Right atrium auricular region (tissue), 2 donors: ENCODE data around the gene ADARB1. TPM values are rescaled to one million over a fixed set of nuclear protein-coding genes. Genes with fewer than 3 reads are reported as not detected.

Experiments used
- DNase-seq: peaks from one replicate; pipeline ENCODE4 v3.0.0-alpha.2; 2019; ENCODE audit warnings: low spot score
- H3K27ac ChIP-seq, 2 donors: fragments of 200-600 bp; sonication (generic); 1 replicate in 1 of 2; 2 replicates in 1 of 2; pipeline ENCODE4 v1.5.1; 2016 to 2019
- H3K27me3 ChIP-seq, 2 donors: fragments of 200-600 bp; sonication (generic); one replicate each; pipeline versions ENCODE4 v1.5.1 to v1.6.0; 2017 to 2019
- H3K36me3 ChIP-seq: fragments of 200-600 bp; sonication (generic); one replicate; pipeline ENCODE4 v1.5.1; 2016
- H3K4me1 ChIP-seq, 2 donors: fragments of 200-600 bp; sonication (generic); one replicate each; pipeline versions ENCODE4 v1.5.1 to v1.6.0; 2017 to 2019
- H3K4me3 ChIP-seq, 2 donors: fragments of 200-600 bp; sonication (generic); 1 replicate in 1 of 2; 2 replicates in 1 of 2; pipeline ENCODE4 v1.5.1; 2017 to 2019; ENCODE audit warnings: mild to moderate bottlenecking in 1 of 2, moderate library complexity in 1 of 2
- H3K9me3 ChIP-seq, 2 donors: fragments of 200-600 bp; sonication (generic); one replicate each; pipeline ENCODE4 v1.5.1; 2019
- CTCF ChIP-seq, 2 donors: fragments of 200-600 bp; sonication (generic); IDR thresholded peaks; one replicate each; pipeline ENCODE4 v1.5.1; 2019; ENCODE audit warnings: antibody characterized with exemption in 2 of 2
- total RNA-seq, 2 donors: library from RNA; depleted of rRNA; stranded (reverse); fragments of >200 nt; gene quantifications; one replicate each; pipeline ENCODE4 v1.1.0, GENCODE V29; 2016

Gene ADARB1
- total RNA-seq, 2 donors from 2014 or later, result 7.5 to 10.5 TPM

- TF ChIP-seq CTCF (IDR thresholded peaks at IDR 0.05), result no peak
- DNase-seq, result no peak
- Histone ChIP-seq H3K36me3 (no peaks in the 10 kb centered on the region), H3K4me3 (no peak overlapping the region), H3K27ac (peak overlapping the region; percentile 19 to 42), H3K4me1 (peaks cover 0 to 58% of the 10 kb centered on the region in 2 donors), H3K27me3 (no peaks in the 10 kb centered on the region), H3K9me3 (no peaks in the 10 kb centered on the region)
Measured at GRCh38 chr21:45115141-45115540, 40.8 kb downstream of the ADARB1 start.

- DNase-seq, result no peak
- Histone ChIP-seq H3K27me3 (no peaks in the 10 kb centered on the region), H3K36me3 (no peaks in the 10 kb centered on the region), H3K27ac (no peak overlapping the region), H3K9me3 (no peaks in the 10 kb centered on the region), H3K4me1 (peaks cover 0 to 49% of the 10 kb centered on the region in 2 donors), H3K4me3 (no peak overlapping the region)
- no peak for TF ChIP-seq CTCF (IDR thresholded peaks at IDR 0.05)
Measured at GRCh38 chr21:45116066-45116465, 41.7 kb downstream of the ADARB1 start.

- Histone ChIP-seq H3K4me1 (peaks cover 0 to 36% of the 10 kb centered on the region in 2 donors), H3K27me3 (no peaks in the 10 kb centered on the region)
- no peak for TF ChIP-seq CTCF (IDR thresholded peaks at IDR 0.05)
Measured at GRCh38 chr21:45117314-45117713, 42.9 kb downstream of the ADARB1 start.

GRCh38 chr21:45118099-45118498 lies 43.7 kb downstream of the ADARB1 start:
- Histone ChIP-seq H3K36me3 (no peaks in the 10 kb centered on the region), H3K9me3 (no peaks in the 10 kb centered on the region), H3K4me1 (peaks cover 0 to 33% of the 10 kb centered on the region in 2 donors), H3K4me3 (no peak overlapping the region), H3K27ac (no peak overlapping the region), H3K27me3 (no peaks in the 10 kb centered on the region)
- TF ChIP-seq CTCF (IDR thresholded peaks at IDR 0.05), result no peak
- no peak for DNase-seq

More at GRCh38 chr21:45117314-45117713, 42.9 kb downstream of the ADARB1 start:
- Histone ChIP-seq H3K9me3 (no peaks in the 10 kb centered on the region), H3K27ac (no peak overlapping the region), H3K4me3 (no peak overlapping the region), H3K36me3 (no peaks in the 10 kb centered on the region)
- no peak for DNase-seq

- no peak overlapping the region for H3K27ac ChIP-seq
Measured at GRCh38 chr21:45119812-45120211, 45.4 kb downstream of the ADARB1 start.

More at GRCh38 chr21:45119812-45120211, 45.4 kb downstream of the ADARB1 start:
- H3K27me3 ChIP-seq, result no peaks in the 10 kb centered on the region
- no peak for TF ChIP-seq CTCF (IDR thresholded peaks at IDR 0.05)
- DNase-seq, result no peak
- no peak overlapping the region for H3K4me3 ChIP-seq
- no peaks in the 10 kb centered on the region for H3K9me3 ChIP-seq
- peaks cover 0 to 18% of the 10 kb centered on the region in 2 donors for H3K4me1 ChIP-seq
- H3K36me3 ChIP-seq, result no peaks in the 10 kb centered on the region
